LoVo (cell line): ENCODE data around the gene UGT8.
"Not testable (repeated sequence)": the region's sequence is repeated elsewhere in the genome, so short reads cannot be mapped to it uniquely, and the experiment has no call there.

Experiments
- DNase-seq: peaks from one replicate; pipeline ENCODE4 v3.0.0-alpha.2; 2016; ENCODE audit warnings: low spot score

The UGT8 gene

DNA sequence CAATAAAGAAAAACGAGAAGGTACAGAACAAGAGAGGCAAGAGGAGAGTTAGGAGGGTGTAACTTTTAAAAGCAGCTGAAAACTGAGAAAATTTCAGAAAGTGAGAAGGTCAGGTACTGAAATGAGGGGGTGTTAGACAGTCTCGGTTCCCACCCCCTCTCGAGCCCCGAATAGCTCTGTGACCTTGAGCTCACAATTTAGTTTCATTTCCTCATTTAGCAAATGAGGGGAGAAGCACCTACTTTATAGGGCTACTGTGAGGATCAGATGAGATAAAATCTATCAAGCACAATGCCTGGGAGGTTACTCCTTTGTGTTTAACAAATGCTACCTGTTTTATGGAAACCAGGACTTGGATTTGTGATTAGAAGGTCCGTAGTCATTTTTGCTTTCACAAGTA, 4.9 kb downstream of the UGT8 start:
- no peak for DNase-seq

DNA sequence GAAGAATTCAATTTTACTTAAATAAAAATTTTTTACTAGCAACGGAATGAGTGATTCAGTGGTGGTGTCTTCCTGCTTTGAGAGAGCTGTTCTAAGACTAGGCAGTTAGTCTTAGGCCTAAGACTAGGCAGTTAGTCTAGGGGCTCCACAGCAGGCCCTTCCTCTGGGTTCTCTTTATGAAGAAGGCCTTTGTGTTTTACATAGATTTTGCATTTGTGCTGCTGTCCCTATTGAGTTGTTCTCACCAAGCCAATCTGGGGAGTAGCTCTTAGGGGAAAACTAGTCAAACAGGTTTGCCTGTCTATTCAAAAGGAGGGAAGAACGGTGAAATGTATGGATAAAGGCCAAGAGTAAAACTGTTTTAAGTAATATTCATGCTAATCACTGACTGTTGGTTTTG, 7.6 kb downstream of the UGT8 start:
- peak; percentile 73 for DNase-seq

DNA sequence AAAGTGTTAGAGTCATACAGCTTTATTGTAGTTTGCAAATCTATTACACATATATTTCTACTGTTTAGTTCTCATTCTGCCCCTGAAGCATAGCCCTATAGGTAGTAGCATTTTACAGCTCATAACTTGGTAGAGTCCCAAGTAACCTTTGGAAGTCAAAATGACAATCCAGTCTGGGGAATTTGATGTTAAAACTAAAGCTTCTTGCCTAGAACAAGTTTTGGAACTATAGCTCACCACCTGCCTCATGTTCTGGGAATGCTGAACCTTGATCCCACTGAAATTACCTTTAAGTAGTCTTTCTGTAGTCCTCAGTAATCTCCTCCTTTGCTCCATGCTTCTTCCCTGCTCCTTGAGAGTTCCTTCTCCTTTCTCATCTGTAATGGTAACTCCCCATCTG, 8.4 kb downstream of the UGT8 start:
- DNase-seq: no peak

DNA sequence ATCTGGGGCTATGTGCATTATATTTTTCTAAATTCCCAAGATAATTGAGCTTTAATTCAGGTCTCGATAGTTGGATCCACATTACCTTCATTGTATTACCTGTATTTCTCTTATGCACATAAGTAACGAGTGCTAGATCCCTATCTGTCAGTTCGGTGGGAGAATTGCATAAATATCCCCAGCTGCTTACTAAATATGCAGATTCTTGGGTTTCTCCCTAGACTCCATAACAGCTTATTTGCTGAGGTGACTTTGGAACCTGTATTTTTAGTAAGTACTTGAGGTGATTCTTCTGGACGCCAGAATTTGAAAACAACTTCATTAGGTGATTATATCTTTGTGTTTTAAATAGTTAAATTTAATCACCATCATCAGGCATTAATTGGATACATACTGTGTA, 15.0 kb downstream of the UGT8 start:
- DNase-seq: no peak

DNA sequence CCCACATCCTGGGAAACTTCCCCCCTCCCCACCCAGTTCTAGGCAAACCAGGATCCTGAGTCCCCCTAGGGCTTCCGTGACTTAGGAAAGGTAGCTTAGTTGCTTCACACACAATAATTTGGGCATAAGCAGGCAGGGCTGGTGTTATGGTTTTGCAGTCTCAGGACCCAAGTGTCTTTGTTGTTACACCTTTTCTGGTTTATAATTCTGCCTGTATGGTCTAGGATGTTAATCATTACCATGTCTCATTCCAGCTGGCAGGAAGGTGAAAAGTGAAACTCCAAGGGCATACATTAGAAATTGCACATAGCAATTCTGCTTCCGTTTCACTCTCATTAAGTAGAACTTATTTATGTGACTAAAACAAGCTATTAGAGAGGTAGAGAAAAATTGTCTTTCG, 16.8 kb downstream of the UGT8 start:
- peak; percentile 52 for DNase-seq

DNA sequence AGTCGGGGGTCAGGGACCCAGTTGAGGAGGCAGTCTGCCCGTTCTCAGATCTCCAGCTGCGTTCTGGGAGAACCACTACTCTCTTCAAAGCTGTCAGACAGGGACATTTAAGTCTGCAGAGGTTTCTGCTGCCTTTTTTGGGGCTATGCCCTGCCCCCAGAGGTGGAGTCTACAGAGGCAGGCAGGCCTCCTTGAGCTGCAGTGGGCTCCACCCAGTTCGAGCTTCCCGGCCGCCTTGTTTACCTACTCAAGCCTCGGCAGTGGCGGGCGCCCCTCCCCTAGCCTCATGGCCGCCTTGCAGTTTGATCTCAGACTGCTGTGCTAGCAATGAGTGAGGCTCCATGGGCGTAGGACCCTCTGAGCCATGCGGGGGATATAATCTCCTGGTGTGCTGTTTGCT, 17.4 kb downstream of the UGT8 start:
- DNase-seq: not testable (repeated sequence)

DNA sequence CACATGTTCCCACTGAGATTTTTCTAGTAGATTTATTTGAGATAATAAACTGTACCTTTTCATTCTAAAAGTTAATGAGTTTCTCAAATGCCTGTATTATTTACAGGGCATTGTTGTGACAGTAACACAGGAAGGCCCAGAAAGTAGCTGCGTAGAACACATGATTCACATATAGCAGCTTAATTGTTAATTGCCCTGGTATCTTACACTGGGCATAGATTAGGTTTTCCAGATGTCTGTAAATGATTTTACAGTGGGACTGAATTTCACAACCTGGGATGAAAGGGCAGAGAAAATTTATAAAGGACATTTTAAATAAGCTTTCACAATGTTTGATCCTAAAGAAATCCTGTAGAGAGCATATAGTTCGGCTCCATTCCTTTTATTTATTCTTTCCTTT, 27.6 kb downstream of the UGT8 start:
- DNase-seq: no peak

DNA sequence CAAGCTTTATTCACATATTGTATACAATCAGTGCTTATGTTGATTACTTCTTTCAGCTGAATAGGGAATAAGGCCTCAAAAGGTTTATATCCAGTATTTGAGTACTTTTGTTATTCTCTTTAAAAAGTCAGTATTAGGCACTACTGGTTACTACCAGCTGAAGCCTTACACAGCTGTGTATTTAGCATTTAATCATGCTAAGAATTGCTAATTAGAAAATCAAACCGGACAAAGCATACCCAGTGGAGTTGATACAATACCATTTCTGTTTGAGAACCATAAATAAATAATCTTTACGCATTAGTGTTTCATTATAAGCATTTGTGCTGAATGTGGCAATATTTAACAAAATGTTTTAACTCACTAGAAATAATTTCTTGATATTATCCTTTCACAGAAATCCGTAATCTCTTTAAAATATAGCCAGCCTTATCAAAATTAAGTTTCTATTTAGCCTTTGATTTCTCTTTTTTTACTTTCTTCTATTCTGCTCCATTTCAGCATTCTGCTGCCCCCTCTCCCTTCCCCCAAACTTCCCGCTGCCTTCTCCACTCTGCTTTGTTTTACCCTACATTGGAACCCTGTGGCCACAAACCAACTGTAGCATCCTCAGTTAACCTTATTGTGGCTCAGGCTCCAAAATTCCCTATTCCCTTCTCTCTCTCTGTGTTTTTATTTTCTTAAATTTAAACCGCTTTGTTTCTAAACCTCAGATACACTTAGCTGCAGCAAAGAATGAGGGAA, 37.8 kb downstream of the UGT8 start:
- DNase-seq: no peak

DNA sequence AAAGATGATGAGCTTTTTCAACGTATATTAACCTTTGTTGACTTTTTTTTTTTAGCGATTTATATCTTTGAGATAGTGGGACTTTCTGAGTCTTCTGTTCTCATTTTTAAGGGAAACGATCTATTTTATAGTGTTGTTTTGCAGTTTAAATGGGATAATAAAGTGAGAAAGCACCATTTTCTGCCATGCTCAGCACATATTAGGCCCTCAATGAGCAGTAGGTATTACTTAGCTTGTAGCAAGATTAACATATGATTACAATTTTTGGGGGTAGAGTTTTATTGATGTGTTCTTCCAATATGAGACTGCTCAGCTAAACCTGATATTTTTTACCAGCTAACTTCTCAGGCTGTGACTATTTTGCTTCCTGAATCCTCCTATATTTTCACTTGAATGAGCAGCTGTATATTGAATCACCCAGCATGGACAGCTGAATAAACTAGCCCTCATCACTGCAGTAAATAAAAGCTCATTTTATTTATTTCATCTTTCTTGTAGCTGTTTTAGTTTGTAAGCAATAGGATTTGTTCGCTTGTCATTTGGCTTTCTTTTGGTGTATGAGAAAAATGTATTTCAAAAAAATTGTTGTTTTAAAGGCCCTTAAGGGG, 43.7 kb downstream of the UGT8 start:
- DNase-seq: no peak

DNA sequence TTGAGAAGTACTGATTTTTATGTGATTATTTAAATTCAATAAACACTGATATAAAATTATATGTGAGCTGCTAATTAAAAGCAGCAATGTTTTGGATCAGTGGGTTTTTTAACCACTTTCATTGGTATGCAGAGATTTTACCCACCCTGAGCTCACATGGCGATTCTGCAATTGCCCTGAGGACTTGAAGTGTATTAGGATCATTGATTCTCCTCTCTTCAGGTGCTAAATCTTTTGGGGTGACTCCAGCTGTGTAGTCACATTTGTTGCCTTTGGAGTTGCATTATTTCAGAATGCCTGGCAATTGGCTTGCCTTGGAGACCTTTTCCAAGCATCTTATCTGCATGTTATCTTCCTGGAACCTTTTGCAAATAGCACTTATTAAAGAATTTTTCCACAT, 51.3 kb downstream of the UGT8 start:
- DNase-seq: no peak

DNA sequence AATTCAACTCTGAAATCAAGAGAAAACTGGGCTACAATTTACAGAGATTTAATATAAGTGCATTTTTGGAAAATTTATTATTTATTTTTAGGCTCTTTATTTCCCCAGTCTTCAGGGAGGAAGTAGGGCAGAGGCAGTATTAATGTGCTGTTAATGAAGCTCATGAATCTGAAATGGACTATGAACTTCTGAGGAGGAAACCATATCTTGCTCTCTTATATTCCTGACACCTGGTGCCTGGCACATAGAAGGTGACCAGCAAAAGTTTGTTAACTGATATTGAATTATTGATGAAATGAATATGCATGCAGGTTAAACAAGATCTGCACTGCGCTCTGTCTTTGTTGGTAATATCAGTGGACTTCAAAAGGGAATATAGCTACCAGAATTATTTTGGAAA, 55.1 kb downstream of the UGT8 start:
- DNase-seq: no peak

DNA sequence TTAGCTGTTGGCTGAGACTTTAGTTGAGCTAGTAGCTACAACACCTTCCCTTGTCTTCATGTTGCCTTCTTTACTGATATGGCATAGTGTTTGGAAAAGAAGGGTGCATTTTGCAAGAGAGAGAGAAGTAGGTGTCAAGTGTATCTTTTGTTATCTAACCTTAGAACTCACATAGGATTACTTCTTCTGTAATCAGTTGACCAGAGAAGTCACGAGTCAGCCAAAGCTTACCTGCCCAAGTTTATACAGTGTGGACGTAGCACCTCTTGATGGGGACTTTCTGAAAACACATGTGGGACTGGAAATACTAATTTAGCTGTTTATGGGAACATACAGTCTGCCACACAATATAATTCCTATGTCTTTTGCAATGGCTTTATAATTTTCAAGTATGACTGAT, 56.0 kb downstream of the UGT8 start:
- DNase-seq: no peak

DNA sequence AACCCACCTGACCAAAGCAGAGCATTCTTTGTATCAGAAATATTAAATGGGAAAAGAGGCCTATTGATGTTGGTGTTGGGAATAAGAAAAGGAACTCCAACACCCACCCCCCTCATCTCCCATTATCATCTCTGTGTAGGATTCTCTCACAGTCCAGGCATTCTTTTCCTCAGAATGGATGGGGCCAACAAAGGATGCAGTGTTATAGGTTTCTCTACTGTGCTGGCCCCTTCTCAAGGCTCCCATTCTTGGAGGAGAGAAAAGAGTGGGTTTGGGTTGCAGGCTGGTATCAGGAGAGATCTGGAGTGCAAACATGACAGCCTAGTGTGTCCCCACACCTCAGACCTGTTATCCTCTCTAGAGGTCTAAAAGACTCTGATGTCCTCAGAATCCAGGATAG, 59.6 kb downstream of the UGT8 start:
- DNase-seq: no peak

DNA sequence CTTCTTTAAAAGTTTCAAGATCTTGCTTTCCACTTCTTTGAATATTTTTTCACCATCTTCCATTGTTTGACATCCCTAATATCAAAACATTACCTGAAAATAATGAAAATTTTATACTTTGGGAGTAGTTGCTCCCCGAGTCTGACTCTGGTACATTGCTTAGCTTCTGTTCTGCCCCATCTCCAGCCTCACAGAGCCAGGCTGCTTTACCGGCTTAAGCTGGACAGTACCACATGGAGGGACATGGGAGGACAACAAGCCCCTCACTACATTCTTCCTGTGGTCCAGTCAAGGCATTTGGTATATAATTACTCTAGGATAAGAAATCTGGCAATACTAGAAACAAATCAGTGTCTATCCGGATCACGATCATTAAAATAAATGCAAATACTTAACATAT, 60.2 kb downstream of the UGT8 start:
- DNase-seq: no peak

DNA sequence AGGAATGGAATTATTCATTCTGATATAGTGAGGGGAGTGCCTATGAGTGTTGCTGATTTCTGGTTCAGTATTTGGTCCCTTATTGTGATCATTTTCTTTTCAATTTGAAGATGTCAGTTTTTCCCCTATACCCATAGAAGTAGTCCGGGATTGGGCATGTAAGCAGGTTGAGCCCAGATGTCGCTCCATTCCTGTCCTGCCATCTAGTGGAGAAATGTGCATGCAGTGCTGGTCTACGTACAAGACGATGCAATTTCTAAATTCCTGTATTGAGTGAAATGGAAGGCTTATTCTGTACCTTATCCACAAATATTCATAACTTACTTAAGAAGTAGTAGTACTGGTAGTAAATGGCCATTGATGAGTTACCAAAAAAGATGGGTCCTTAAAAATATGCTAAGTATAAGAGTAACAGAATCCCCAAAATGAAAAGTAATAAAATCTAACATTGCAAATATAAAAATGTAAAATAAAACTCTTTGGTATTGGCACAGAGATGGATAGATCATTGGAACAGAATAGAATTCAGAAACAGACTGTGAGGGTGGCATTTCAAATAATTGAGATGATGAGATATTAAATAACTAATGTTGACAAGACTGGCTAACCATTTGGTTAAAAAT, 60.9 kb downstream of the UGT8 start:
- DNase-seq: peak; percentile 70

DNA sequence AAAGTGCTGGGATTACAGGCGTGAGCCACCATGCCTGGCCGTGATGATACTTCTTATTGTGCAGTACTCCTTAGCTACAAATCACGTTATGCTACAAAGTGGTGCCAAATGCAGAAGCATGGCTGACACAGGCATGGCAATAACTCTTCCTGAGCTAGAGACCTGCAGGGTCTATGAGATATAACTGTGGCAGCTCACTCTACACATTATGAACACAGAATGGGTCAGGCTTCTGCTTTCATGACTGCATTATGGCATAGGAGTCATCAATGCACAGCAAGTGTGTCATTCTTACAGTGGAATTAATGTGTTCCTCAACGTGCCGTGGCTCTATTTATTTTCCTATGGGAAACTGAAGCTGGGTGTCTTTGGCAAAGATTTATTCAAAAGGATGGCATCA, 64.5 kb downstream of the UGT8 start:
- DNase-seq: no peak

DNA sequence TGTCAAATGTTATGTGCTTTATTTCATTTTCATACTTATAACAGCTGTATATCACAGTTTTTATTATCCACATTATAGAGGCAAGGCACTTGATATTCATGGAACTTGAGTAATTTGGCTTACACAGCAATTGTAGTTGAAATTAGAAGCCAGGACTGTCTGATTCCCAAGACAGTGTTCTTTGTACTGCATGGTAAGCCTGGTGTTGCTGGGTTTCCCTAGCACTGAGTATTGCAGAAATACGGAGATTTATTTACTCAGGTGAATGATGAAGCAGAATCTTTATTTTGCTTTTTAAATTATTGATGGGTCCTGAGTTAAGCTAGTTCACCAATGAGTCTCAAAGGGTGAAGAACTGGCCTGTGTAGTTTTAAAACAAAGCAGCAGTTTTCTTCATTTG, 70.0 kb downstream of the UGT8 start:
- DNase-seq: no peak

DNA sequence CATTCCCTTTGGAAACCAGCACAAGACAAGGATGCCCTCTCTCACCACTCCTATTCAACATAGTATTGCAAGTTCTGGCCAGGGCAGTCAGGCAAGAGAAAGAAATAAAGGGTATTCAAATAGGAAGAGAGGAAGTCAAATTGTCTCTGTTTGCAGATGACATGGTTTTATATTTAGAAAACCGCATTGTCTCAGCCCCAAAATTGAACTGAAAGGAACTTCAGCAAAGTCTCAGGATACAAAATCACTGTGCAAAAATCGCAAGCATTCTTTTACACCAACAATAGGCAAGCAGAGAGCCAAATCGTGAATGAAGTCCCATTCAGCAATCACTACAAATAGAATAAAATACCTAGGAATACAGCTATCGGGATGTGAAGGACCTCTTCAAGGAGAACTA, 72.1 kb downstream of the UGT8 start:
- DNase-seq: not testable (repeated sequence)

DNA sequence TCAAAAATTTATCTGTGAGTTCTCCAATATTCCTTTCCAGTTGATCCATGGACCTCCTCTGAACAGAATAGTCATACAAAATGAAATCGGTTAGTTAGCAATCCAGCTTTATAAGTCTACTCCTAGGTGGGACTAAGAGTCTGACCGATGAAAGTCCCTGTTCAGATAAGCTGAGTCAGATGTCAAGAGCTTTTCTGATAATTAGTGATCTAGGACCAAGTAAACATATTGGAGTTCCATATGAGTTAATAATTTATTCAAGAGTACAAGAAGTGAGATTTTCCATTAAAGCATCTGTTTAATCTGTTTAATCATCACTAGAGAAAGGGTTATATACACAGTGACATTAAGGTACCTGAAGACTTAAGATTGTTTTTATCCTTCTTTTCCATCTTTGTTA, 74.7 kb downstream of the UGT8 start:
- no peak for DNase-seq

DNA sequence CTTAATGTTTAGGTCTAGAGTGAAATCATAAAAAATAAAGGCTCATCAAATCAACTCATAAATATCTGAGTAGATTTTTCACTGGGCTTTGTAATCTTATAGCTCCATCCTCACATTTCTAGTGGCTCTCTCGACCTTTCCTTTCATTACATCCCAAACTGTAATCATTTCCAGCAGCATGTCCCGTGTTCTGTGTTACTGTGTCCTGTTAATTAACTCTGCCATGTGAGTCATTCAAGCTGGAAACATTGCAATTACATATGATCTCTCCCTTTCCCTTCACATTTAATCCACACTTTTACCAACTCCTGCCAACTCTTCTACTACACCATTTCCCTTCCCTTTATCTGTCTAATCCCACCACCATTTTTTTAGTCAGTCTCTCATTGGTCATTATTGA, 75.5 kb downstream of the UGT8 start:
- DNase-seq: no peak

DNA sequence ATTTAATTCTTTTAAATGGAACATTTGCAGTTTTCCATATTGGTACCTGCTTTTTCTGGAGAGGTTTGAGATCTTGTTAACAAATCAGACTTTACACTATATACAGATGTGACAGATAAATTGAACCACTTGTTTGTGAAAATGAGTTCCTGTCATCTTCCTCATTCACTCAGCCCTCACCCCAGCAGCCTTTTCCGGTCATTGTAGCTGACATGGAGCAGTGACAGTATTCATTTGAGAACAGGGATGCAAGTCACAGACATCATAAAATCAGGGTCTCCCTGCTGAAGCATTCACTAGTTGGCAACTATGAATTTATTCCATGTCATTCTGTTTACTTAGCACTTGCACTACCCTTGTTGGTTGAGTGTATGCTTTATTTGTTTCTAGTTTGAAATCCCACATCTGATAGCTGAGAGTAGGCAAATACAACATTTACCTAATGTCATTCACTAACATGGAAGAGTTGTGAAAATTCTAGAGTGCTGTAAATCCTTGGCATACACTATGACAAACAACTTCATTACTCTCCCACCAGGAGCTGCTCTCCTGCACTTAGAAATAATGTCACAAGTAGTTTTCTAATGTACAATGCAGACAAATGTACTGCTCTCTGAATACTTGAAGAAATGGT, 78.9 kb downstream of the UGT8 start:
- DNase-seq: no peak

DNA sequence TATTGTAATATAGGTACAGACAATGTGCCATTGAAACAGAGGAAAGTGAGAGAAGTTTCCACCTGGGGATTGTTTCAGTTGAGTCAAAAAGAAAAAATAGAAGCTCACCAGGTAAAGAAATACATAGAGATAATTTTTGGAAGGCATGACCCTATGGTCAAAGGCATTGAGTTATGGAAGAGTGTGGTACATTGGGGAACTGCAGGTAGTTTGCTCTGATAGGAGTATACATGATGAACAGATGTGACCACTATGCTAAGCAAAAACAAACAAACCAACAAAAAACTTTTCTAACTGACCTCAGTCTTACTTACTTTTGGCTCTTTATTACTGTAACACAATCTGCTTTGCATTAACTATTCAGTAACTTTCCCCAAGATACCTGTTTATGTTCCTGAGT, 85.9 kb downstream of the UGT8 start:
- no peak for DNase-seq

DNA sequence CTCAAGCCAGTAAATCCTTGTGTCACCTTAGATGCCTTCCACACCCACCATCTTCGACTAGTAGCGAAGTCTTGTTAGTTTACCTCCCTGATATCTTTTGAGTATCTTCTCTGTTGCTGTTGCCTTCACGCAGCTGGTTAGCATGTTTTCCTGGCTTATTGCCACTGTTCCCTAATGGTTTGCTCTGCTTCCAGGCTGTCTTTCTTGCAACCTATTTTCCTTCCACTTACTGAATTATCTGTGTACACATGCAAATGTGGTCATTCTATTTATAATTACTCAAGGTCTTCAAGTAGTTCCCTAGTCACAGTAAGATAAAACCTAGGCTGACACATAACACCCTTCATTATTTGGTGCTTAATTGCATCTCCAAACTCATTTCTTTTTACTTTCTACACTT, 89.5 kb downstream of the UGT8 start:
- no peak for DNase-seq
